ENCODE results near the gene RNASE8. TPM values are rescaled to one million over a fixed set of nuclear protein-coding genes. Genes with fewer than 3 reads are reported as not detected.
A peak's percentile ranks its signal among the peaks of the same experiment; 100 is the strongest.

Gene RNASE8
- polyA plus RNA-seq, 3 donors: not detected

- H3K4me2 ChIP-seq (replicated peaks; ENCODE audit: extremely low read depth, low read length, poor library complexity, severe bottlenecking): no peak within 1 kb of the TSS
- no peak within 1 kb of the TSS for H3K9ac ChIP-seq (ENCODE audit: insufficient read depth, low read length, poor library complexity, severe bottlenecking)
- no peak within 1 kb of the TSS for H3K4me3 Mint-ChIP-seq
- H2AFZ ChIP-seq (ENCODE audit: insufficient read depth, low read depth, low read length, poor library complexity, severe bottlenecking): no peak within 1 kb of the TSS
- H3K4me3 ChIP-seq (replicated peaks in 1 of 3; ENCODE audit: low read depth in 2 of 3, low read length in 3 of 3): no peak within 1 kb of the TSS
- H3K36me3 Mint-ChIP-seq: no peaks in the 10 kb centered on the region
- peaks cover 0 to 3% of the 10 kb centered on the region in 2 donors for H3K27me3 ChIP-seq (ENCODE audit: control insufficient read depth in 2 of 2, insufficient read depth in 2 of 2, low read length in 2 of 2)
- no peaks in the 10 kb centered on the region for H4K20me1 ChIP-seq (ENCODE audit: insufficient read depth, low read length)
- H3K4me1 Mint-ChIP-seq: peaks cover 39% of the 10 kb centered on the region
- H3K79me2 ChIP-seq (ENCODE audit: insufficient read depth, low read length): no peaks in the 10 kb centered on the region
- H3K27ac ChIP-seq (ENCODE audit: low read depth in 1 of 2, low read length in 2 of 2): no peak within 1 kb of the TSS
- peaks cover 0 to 2% (median 0%) of the 10 kb centered on the region in 7 donors for H3K9me3 Mint-ChIP-seq
- H3K27me3 Mint-ChIP-seq (ENCODE audit: low read depth in 3 of 3): peaks cover 4 to 18% (median 18%) of the 10 kb centered on the region in 3 donors
- H3K36me3 ChIP-seq (replicated peaks in 1 of 2; ENCODE audit: control insufficient read depth in 1 of 2, insufficient read depth in 2 of 2, low read length in 2 of 2): no peaks in the 10 kb centered on the region
- no peak for DNase-seq
- peak within 1 kb of the TSS in 2 of 7 donors; percentile 33 to 76 for H3K27ac Mint-ChIP-seq
- TF ChIP-seq, protein P1, sequence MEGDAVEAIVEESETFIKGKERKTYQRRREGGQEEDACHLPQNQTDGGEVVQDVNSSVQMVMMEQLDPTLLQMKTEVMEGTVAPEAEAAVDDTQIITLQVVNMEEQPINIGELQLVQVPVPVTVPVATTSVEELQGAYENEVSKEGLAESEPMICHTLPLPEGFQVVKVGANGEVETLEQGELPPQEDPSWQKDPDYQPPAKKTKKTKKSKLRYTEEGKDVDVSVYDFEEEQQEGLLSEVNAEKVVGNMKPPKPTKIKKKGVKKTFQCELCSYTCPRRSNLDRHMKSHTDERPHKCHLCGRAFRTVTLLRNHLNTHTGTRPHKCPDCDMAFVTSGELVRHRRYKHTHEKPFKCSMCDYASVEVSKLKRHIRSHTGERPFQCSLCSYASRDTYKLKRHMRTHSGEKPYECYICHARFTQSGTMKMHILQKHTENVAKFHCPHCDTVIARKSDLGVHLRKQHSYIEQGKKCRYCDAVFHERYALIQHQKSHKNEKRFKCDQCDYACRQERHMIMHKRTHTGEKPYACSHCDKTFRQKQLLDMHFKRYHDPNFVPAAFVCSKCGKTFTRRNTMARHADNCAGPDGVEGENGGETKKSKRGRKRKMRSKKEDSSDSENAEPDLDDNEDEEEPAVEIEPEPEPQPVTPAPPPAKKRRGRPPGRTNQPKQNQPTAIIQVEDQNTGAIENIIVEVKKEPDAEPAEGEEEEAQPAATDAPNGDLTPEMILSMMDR (IDR thresholded peaks at IDR 0.05): no peak
- no CpG with 5 or more reads among the region's 5 CpGs for WGBS (ENCODE audit: insufficient coverage)
- peaks cover 37 to 42% of the 10 kb centered on the region in 2 donors for H3K4me1 ChIP-seq (ENCODE audit: control insufficient read depth in 1 of 2, insufficient read depth in 2 of 2, low read length in 2 of 2)
- no peaks in the 10 kb centered on the region for H3K9me3 ChIP-seq (replicated peaks in 1 of 2; ENCODE audit: control insufficient read depth in 1 of 2, insufficient read depth in 1 of 2, low read length in 2 of 2)
- intact Hi-C loops (cut with micrococcal nuclease): loop anchor here (5.0 to 10.0 kb wide), 4 partner anchors 34 to 636 kb away; partner anchors contain the start of genes ANG (in 1 of the 2), HNRNPC (in 1 of the 2), PIP4P1 (in 1 of the 2) and PNP (in 1 of the 2)
These were observed 43.3 kb downstream of the RNASE8 start, which contains the start of gene TMEM253 for GRCh38 chr14:21100931-21101330. TSS of gene TMEM253 (plus strand) at chr14:21101066. CDS start at chr14:21101344, 278 bp downstream.

DNA sequence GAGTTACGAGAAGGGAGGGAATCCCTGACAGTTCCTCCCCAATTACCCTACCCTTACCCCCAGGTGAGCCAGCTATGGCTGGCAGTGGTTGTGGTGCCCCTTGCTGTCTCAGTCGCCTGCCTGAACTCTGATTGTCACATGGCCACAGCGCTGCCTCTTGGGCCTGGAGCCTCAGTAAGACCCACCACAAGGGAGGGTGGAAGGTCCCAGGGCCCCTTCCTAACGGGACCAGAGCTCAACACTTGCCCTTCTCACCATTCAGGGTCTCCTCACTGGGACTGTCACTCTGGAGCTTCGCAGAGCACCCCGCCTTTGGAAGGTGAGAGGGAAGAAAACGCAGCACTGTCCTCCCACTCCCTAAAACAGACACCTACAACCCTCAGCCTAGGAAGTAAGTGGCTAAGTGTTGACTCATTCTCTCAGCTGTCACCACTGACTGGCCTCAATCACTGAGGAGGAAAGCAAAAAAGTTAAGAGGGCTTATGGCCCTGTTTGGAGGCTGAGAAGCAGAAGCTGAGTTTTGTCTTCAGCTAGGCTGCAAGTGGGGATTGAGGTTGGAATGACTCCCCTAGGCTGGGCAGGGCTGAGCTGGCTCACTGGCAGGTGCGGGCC is 44.3 kb downstream of the RNASE8 start:
- no peaks in the 10 kb centered on the region for H3K79me2 ChIP-seq (ENCODE audit: insufficient read depth, low read length)
- Mint-ChIP-seq H3K4me3 (no peak overlapping the region), H3K4me1 (peaks cover 48% of the 10 kb centered on the region), H3K9me3 (peaks cover 0 to 2% (median 0%) of the 10 kb centered on the region in 7 donors), H3K27me3 (ENCODE audit: low read depth in 3 of 3) (peaks cover 4 to 18% (median 18%) of the 10 kb centered on the region in 3 donors), H3K36me3 (no peaks in the 10 kb centered on the region), H3K27ac (peak overlapping the region in 1 of 7 donors; percentile 76)
- no peak overlapping the region for H3K4me3 ChIP-seq (replicated peaks in 1 of 3; ENCODE audit: low read depth in 2 of 3, low read length in 3 of 3)
- H3K36me3 ChIP-seq (replicated peaks in 1 of 2; ENCODE audit: control insufficient read depth in 1 of 2, insufficient read depth in 2 of 2, low read length in 2 of 2): no peaks in the 10 kb centered on the region
- no peaks in the 10 kb centered on the region for H4K20me1 ChIP-seq (ENCODE audit: insufficient read depth, low read length)
- no peaks in the 10 kb centered on the region for H3K9me3 ChIP-seq (replicated peaks in 1 of 2; ENCODE audit: control insufficient read depth in 1 of 2, insufficient read depth in 1 of 2, low read length in 2 of 2)
- intact Hi-C loops (cut with micrococcal nuclease): loop anchor here (5.0 to 10.0 kb wide), 4 partner anchors 35 to 637 kb away; partner anchors contain the start of genes ANG (in 1 of the 2), HNRNPC (in 1 of the 2), PIP4P1 (in 1 of the 2) and PNP (in 1 of the 2)
- TF ChIP-seq, protein P1 (IDR thresholded peaks at IDR 0.05): no peak
- H3K27me3 ChIP-seq (ENCODE audit: control insufficient read depth in 2 of 2, insufficient read depth in 2 of 2, low read length in 2 of 2): peaks cover 0 to 3% of the 10 kb centered on the region in 2 donors
- H2AFZ ChIP-seq (ENCODE audit: insufficient read depth, low read depth, low read length, poor library complexity, severe bottlenecking): no peak overlapping the region
- WGBS (ENCODE audit: insufficient coverage): 94% methylated on average over 3 of the region's 8 CpGs
- no peak overlapping the region for H3K4me2 ChIP-seq (replicated peaks; ENCODE audit: extremely low read depth, low read length, poor library complexity, severe bottlenecking)
- no peak overlapping the region for H3K9ac ChIP-seq (ENCODE audit: insufficient read depth, low read length, poor library complexity, severe bottlenecking)
- peaks cover 47 to 51% of the 10 kb centered on the region in 2 donors for H3K4me1 ChIP-seq (ENCODE audit: control insufficient read depth in 1 of 2, insufficient read depth in 2 of 2, low read length in 2 of 2)
- DNase-seq: no peak
- no peak overlapping the region for H3K27ac ChIP-seq (ENCODE audit: low read depth in 1 of 2, low read length in 2 of 2)

All from CD14-positive monocyte (primary cell).